ENCODE data around the gene TTYH3. TPM values are rescaled to one million over a fixed set of nuclear protein-coding genes. Genes with fewer than 3 reads are reported as not detected.

TTYH3 gene
- total RNA-seq, 1 experiment from 2014 or later: 122 TPM

DNA sequence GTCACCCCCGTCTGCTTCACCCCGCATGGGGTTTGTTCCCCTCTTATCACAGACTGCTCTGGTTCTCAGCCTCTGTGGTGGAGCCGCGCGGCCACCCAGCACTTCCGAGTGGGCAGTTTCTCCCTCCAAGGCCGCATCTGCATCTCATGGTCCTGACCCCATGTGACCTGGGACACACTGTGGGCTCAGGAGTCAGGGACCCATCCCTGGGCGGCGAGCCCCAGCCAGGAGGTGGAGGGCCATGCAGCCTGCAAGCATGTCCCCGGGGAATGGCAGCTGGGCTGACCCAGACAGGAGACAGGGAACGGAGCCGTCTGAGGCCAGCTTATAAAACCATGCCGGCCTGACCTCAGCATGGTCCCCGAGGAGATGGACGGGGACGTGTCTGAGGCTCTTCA lies 25.2 kb upstream of the TTYH3 start:
- H3K79me1 ChIP-seq (ENCODE audit: insufficient read depth, low read depth, low read length, poor library complexity, severe bottlenecking): no peaks in the 10 kb centered on the region

More for the DNA sequence above, 25.2 kb upstream of the TTYH3 start:
- Histone ChIP-seq H3K9me3 (ENCODE audit: control insufficient read depth, low read depth, low read length) (no peaks in the 10 kb centered on the region), H3K14ac (ENCODE audit: insufficient read depth, low read length) (no peak overlapping the region), H4K5ac (ENCODE audit: insufficient read length, low read depth, low read length) (no peak overlapping the region), H3K27ac (ENCODE audit: insufficient read length, low read depth, low read length) (no peak overlapping the region), H2BK5ac (ENCODE audit: insufficient read length, low read length) (no peak overlapping the region), H3K27me3 (ENCODE audit: insufficient read depth, low read length) (no peaks in the 10 kb centered on the region), H2BK120ac (ENCODE audit: low read depth, low read length, poor library complexity, severe bottlenecking) (no peak overlapping the region), H3T11ph (ENCODE audit: low read length) (no peak overlapping the region), H4K20me1 (ENCODE audit: control insufficient read depth, insufficient read depth, insufficient read length) (peaks cover 2% of the 10 kb centered on the region), H3K18ac (ENCODE audit: insufficient read length, low read depth, low read length) (no peak overlapping the region), H3K23ac (ENCODE audit: insufficient read length, low read depth, low read length) (no peak overlapping the region), H3K56ac (ENCODE audit: insufficient read length, low read depth, low read length) (no peak overlapping the region), H2AFZ (ENCODE audit: low read length) (no peak overlapping the region), H2BK12ac (ENCODE audit: insufficient read length, low read depth, low read length) (no peak overlapping the region), H3K23me2 (ENCODE audit: insufficient read length, low read depth, low read length, poor library complexity, severe bottlenecking) (no peaks in the 10 kb centered on the region), H2BK15ac (ENCODE audit: low read depth, low read length) (no peak overlapping the region), H4K91ac (ENCODE audit: insufficient read length, low read depth, low read length) (no peak overlapping the region), H3K4me2 (ENCODE audit: insufficient read depth, insufficient read length, low read length) (no peak overlapping the region), H2AK5ac (ENCODE audit: insufficient read length, low read length) (no peak overlapping the region), H2BK20ac (ENCODE audit: low read depth, low read length, poor library complexity, severe bottlenecking) (no peak overlapping the region), H3K79me2 (ENCODE audit: insufficient read depth, low read length) (no peaks in the 10 kb centered on the region), H3K9ac (ENCODE audit: extremely low read depth, insufficient read length, low read length) (no peak overlapping the region), H3K4ac (ENCODE audit: low read depth, low read length) (no peak overlapping the region), H4K8ac (replicated peaks; ENCODE audit: insufficient read length, low read depth, low read length) (no peak overlapping the region), H3K4me1 (ENCODE audit: insufficient read depth, low read length) (no peaks in the 10 kb centered on the region)
- DNase-seq: no peak
- no CpG with 5 or more reads among the region's 16 CpGs for WGBS (ENCODE audit: extremely low coverage, insufficient read length, low lambda C conversion rate)
- Mint-ChIP-seq H3K4me1 (peaks cover 17 to 18% of the 10 kb centered on the region in 2 experiments), H3K27me3 (ENCODE audit: low read depth) (peaks cover 1% of the 10 kb centered on the region; the same call in 1 of the 2 replicates), H3K36me3 (ENCODE audit: insufficient read depth in 1 of 3, low read depth in 3 of 3) (no peaks in the 10 kb centered on the region; a peak in 1 of 7 replicates), H3K9me3 (no peaks in the 10 kb centered on the region), H3K4me3 (no peak overlapping the region), H3K27ac (no peak overlapping the region)
- no peak for TF ChIP-seq CTCF (conservative IDR thresholded peaks at IDR 0.05)
